ENCODE data around the gene HNRNPD. TPM values are rescaled to one million over a fixed set of nuclear protein-coding genes. Genes with fewer than 3 reads are reported as not detected.

The HNRNPD gene
- total and polyA plus RNA-seq, 9 donors = 85.1 to 520 (median 185) TPM

DNA sequence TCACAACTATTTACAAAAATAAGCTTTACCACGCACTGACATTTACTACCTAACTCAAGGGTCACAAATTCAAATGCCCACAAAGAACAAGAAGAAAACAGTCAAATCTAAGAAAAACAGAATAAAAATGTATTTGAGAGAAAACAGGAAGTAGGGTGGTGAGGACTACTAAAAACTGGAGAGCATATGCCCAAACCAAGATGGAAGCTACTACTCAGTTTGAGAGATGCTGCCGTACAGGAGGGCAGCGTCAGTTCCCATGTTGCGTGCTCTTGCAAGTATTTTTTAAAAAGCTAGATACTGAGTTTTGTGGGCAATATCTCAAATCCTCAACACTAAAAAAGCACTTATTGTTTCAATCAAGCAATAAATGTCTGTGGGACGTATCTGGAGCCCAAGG is 16.2 kb downstream of the HNRNPD start:
- no peak for TF ChIP-seq EP300 (IDR thresholded peaks at IDR 0.05)
- TF ChIP-seq POLR2A (IDR thresholded peaks at IDR 0.05) = no peak
- no peak for TF ChIP-seq CTCF (IDR thresholded peaks at IDR 0.05)
- intact Hi-C loops (cut with DNase I) = no loop called here
- Histone ChIP-seq H3K9me3 (no peaks in the 10 kb centered on the region), H3K27me3 (no peaks in the 10 kb centered on the region), H3K27ac (no peak overlapping the region), H3K4me1 (ENCODE audit: insufficient read depth) (peaks cover 4% of the 10 kb centered on the region), H3K36me3 (no peaks in the 10 kb centered on the region), H3K4me3 (no peak overlapping the region)
- WGBS, 3 donors = 93 to 95% (median 93%) methylated on average over 5 of the region's 5 CpGs
- no peak for DNase-seq

DNA sequence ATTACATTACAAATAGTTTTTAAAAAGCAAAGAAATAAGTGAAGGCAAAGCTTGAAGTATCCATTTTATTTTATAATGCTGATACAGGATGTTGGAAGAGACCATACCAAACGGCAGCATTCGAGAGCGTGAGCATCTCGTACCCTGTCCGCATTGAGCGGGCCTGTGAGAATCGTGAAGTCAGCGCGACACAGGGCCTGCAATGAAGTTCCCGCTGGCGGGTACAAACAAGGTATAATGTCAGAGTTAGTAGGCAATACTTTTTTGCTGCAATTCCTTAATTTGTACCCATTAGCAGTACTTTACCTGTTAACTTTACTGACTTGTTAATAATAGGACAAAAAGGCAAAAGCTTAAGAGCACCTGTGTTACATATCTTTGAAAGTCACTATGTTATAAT is 19.0 kb downstream of the HNRNPD start:
- H3K27me3 ChIP-seq = no peaks in the 10 kb centered on the region
- intact Hi-C loops (cut with DNase I) = no loop called here
- no peaks in the 10 kb centered on the region for H3K9me3 ChIP-seq
- no peaks in the 10 kb centered on the region for H3K36me3 ChIP-seq
- 93 to 94% (median 93%) methylated on average over 11 of the region's 11 CpGs for WGBS, 3 donors
- H3K4me3 ChIP-seq = no peak overlapping the region
- TF ChIP-seq EP300 (IDR thresholded peaks at IDR 0.05) = no peak
- TF ChIP-seq POLR2A (IDR thresholded peaks at IDR 0.05) = no peak
- TF ChIP-seq CTCF (IDR thresholded peaks at IDR 0.05) = no peak
- H3K4me1 ChIP-seq (ENCODE audit: insufficient read depth) = peaks cover 1% of the 10 kb centered on the region
- no peak for DNase-seq
- no peak overlapping the region for H3K27ac ChIP-seq

DNA sequence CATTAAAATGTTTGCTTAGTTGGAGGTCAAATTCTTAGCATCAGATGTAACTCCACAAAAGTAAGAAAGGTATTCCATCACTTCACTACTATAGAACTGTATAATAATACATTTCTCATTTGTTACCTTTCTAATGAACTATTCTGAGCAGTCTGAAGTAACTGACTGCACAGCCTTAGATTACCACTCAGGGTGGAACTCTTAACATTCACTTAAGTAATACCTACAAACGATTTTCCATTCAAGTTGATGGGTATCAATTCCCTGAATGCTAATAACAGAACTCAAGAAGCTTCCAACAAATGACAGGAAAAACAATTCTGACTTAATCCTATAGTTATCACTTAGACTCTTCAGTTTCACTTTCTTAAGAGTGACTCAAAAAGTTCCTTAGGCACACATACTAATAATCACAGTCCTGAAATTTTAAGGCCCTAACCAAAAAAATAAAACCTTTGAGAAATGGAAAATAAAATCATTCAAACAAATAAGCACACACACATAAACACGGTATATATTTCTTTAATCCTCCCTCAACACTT is 20.9 kb downstream of the HNRNPD start:
- Histone ChIP-seq H3K4me1 (ENCODE audit: insufficient read depth) (peaks cover 1% of the 10 kb centered on the region), H3K36me3 (no peaks in the 10 kb centered on the region), H3K27me3 (no peaks in the 10 kb centered on the region), H3K9me3 (no peaks in the 10 kb centered on the region), H3K27ac (no peak overlapping the region), H3K4me3 (no peak overlapping the region)
- TF ChIP-seq CTCF (IDR thresholded peaks at IDR 0.05) (no peak), POLR2A (IDR thresholded peaks at IDR 0.05) (no peak), EP300 (IDR thresholded peaks at IDR 0.05) (no peak)
- intact Hi-C loops (cut with DNase I) = no loop called here
- no peak for DNase-seq
- WGBS, 3 donors = 50 to 64% (median 56%) methylated on average over 2 of the region's 2 CpGs

DNA sequence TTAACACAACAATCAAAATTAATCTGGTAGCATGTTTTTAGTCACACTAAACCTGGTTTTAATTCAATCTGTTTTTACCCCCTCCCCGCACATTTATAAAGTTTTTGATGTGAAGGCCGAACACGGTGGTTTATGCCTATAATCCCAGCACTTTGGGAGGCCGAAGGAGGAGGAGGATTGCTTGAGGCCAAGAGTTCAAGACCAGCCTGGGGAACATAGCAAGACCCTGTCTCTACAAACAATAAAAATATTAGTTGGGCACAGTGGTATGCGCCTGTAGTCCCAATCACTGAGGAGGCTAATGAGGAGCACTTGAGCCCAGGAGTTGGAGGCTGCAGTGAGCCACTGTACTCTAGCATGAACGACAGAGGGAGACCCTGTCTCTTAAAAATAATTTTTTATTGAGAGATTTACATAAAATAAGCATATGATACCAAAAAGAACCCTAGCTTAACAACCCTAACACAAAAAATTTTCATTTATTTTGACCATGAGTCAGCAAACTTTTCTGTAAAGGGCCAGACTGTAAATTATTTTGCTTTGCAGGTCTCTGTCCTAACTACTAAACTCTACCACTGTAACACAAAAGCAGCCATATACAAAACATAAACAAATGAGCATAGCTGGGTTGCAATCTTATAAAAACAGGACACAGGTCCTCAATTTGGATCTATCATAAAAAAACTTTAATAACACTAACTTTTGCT is 21.5 kb downstream of the HNRNPD start:
- no peak for DNase-seq
- no peak overlapping the region for H3K27ac ChIP-seq
- intact Hi-C loops (cut with DNase I) = no loop called here
- H3K36me3 ChIP-seq = no peaks in the 10 kb centered on the region
- WGBS, 3 donors = 81 to 86% (median 81%) methylated on average over 6 of the region's 6 CpGs
- no peak for TF ChIP-seq EP300 (IDR thresholded peaks at IDR 0.05)
- TF ChIP-seq CTCF (IDR thresholded peaks at IDR 0.05) = no peak
- no peak for TF ChIP-seq POLR2A (IDR thresholded peaks at IDR 0.05)
- no peaks in the 10 kb centered on the region for H3K4me1 ChIP-seq (ENCODE audit: insufficient read depth)
- no peak overlapping the region for H3K4me3 ChIP-seq
- H3K27me3 ChIP-seq = no peaks in the 10 kb centered on the region
- no peaks in the 10 kb centered on the region for H3K9me3 ChIP-seq
